ENCODE results near the gene RXRG.

GRCh38 chr1:165420655-165421054, 24.3 kb downstream of the RXRG start:
- TF ChIP-seq CTCF (IDR thresholded peaks at IDR 0.05; ENCODE audit: low read length) (no peak), EZH2 (IDR thresholded peaks at IDR 0.05; ENCODE audit: borderline replicate concordance, low read length) (no peak)
